ENCODE results near the gene SPRR3.
A peak's percentile ranks its signal among the peaks of the same experiment; 100 is the strongest.
"Not testable (repeated sequence)": the region's sequence is repeated elsewhere in the genome, so short reads cannot be mapped to it uniquely, and the experiment has no call there.

SPRR3 gene

DNA sequence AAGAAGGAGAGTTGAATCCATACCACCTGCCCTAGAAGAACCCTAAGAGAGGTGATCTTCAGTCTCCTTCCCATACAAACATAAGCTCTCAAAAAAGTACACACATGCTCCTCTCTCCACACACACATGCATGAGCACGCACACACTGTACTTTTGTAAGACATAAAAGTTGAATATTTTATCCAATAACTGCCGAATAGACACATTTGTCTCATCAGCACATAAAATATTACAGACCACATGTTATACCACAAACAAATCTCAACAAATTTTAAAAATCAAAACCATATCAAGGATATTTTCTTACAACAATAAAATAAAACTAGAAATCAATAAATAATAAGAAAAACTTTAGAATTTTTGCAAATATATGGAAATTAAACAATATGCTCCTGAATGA lies 15.0 kb upstream of the SPRR3 start:
- peak; percentile 93 for FAIRE-seq

- FAIRE-seq = no peak
Observed at GRCh38 chr1:152993186-152993585, 8.4 kb upstream of the SPRR3 start.

DNA sequence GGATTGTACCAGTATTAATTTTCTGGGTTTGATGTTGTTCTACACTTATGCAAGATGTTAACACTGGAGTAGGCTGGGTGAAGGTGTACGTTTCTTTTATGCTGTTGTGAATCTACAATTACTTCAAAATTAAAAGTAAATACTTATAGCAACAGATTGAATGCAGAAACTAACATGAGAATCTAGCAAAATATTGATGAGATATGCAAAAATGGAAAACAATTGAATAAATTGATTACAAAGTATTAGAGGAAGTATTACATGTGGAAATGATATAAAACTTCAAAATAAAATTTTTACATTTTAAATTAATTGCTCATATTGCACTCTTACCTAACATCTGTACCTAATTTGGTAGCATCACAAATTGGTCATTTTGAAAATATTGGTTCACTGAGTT lies 5.7 kb upstream of the SPRR3 start:
- peak; percentile 50 for FAIRE-seq

- FAIRE-seq = no peak
Observed at GRCh38 chr1:152996633-152997400, 4.7 kb upstream of the SPRR3 start.

- FAIRE-seq = no peak
Observed at GRCh38 chr1:152997901-152998300, 3.6 kb upstream of the SPRR3 start.

DNA sequence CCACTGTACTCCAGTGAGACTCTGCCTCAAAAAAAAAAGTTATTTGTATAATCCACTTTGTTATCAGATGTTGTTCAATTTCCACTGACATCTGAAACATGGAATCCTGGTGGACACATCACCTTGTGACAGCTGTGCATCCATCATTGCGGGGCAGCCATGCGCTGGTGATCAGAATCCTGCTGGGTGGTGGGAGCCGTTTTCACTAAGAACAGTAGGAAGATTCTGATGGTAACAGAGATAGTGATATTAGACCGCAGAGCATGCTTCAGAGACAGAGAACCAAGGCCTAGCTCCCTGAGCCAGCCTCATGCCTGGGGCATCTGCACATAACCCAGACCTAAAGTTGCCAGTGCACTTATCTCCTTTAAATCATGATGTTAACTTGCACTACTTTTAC lies 3.1 kb upstream of the SPRR3 start:
- FAIRE-seq = no peak

DNA sequence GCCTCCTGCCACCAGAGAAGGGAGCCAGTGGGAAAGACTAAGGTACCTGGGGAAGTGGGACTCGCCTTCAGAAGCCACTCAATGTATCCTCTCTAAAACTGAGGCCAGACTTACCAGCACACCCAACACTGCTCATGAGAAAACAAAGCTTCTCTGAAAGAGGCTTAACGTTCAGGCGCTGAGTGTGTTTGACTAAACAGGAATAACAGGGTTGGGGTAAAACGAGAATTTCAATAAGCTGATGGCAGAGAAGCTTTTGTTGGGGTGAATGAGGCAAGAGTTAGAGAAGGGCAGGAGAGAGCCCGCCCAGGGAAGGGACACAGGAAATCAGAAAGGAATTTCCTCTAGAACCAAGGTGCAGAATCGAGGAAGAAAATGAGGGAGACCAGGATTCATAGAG lies 1.7 kb upstream of the SPRR3 start:
- FAIRE-seq = no peak

DNA sequence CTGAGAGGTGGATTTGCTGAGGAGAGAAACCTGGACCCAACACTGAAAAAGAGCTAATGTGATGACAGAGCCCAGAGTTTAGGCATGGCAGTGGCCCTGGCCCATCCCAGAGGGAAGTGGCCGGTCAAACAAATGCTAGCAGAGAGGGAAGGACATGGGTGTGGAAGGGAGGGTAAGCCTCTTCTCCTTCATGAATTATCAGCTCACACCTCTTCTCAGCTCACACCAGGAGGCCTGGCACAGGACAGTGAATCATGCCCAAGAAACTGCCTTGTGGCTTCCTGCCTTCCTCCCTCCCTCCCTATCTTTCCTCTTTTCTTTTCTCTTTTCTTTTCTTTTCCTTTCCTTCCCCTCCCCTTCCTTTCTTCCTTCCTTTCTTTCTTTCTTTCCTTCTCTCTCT lies 1.3 kb upstream of the SPRR3 start:
- no peak for FAIRE-seq

DNA sequence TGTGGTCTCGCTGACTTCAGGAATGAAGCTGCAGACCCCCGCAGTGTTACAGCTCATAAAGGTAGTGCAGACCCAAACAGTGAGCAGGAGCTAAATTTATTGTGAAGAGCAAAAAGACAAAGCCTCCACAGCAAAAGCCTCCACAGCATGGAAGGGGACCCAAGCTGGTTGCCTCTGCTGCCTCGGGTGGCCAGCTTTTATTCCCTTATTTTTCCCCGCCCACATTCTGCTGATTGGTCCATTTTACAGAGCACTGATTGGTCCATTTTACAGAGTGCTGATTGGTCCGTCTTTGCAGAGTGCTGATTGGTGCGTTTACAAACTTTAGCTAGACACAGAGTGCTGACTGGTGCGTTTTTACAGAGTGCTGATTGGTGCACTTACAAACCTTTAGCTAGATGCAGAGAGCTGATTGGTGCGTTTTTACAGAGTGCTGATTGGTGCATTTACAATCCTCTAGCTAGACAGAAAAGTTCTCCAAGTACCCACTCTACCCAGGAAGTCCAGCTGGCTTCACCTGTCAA lies 9.7 kb downstream of the SPRR3 start:
- not testable (repeated sequence) for FAIRE-seq

GRCh38 chr1:153021829-153022228 lies 20.3 kb downstream of the SPRR3 start:
- FAIRE-seq = not testable (repeated sequence)

- not testable (repeated sequence) for FAIRE-seq
Observed at GRCh38 chr1:153022340-153022739, 20.8 kb downstream of the SPRR3 start.

GRCh38 chr1:153023109-153023508 lies 21.6 kb downstream of the SPRR3 start:
- FAIRE-seq = no peak

DNA sequence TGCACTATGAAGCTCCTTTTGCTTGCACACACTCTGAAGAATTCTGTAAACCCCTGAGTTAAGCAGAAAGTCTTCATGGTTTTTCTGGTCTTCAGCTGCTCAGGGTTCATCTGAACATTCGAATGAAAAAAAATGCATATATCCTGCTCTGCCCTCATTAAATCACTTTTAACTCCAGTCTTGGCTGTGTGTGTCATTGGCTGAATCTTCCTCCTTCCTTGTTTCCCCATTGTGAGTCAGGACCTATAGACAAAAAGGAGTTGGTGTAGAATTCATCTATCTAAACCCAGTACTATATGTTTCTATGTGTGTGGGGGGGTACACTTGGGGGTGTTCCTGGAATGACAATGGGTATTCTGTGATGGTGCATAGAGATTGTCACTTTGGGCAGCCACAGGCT lies 22.9 kb downstream of the SPRR3 start:
- FAIRE-seq = no peak

DNA sequence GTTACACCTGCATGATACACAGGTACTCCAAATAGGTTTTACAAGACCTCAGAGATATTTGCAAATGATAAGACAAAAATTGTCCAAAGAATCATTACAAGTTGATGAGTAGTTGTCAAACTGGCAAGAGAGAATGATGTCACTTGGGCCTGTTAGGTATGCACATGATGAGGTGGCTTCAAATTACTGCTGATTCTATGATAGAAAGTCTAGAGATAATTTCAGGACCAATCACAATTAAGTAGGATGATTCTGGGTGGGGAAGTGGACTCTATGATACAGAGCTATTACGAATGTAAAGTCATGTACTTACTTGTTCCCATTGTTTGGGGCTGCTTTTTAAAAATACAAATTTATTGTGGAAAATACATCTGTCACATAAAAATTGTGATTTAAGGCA lies 24.2 kb downstream of the SPRR3 start:
- FAIRE-seq = no peak

GRCh38 chr1:153028766-153029165 lies 27.2 kb downstream of the SPRR3 start:
- FAIRE-seq = no peak

DNA sequence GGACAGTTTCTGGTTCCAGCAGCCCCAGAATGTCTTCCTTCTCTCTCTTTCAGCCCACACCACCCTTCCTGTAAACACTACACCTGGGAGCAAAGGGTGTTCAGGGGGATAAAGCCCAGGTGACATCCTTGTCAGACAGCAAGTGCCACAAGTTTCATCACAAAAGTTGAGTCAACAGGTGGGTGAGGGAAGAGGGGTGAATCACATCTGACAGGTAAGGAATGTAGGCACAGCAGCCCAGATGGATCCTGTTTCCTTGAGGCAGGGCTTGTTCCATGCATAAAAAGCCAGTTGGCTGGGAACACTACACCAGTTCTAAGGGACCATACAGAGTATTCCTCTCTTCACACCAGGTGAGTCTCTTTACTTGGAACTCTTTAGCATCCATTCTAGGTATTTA lies 29.3 kb downstream of the SPRR3 start, which contains the start of gene SPRR1B:
SPRR1B (plus strand) TSS at position 309 of the 400 bp plus-strand sequence. CDS start 1,143 bp downstream, outside the sequence.
- no peak for FAIRE-seq

DNA sequence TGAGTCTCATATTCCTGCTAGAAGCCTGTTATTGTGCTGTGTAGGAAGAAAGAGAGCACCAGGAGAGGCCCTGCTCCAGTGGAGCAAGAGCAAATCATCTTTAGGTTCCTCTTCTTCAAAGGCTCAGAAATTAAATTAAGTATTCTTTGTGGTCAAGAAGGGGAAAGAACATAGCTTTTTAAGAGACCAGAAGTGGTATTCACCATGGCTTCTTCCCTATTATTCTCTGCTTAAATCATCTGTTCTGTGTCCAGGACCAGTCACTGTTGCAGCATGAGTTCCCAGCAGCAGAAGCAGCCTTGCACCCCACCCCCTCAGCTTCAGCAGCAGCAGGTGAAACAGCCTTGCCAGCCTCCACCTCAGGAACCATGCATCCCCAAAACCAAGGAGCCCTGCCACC lies 30.5 kb downstream of the SPRR3 start:
- FAIRE-seq = no peak

DNA sequence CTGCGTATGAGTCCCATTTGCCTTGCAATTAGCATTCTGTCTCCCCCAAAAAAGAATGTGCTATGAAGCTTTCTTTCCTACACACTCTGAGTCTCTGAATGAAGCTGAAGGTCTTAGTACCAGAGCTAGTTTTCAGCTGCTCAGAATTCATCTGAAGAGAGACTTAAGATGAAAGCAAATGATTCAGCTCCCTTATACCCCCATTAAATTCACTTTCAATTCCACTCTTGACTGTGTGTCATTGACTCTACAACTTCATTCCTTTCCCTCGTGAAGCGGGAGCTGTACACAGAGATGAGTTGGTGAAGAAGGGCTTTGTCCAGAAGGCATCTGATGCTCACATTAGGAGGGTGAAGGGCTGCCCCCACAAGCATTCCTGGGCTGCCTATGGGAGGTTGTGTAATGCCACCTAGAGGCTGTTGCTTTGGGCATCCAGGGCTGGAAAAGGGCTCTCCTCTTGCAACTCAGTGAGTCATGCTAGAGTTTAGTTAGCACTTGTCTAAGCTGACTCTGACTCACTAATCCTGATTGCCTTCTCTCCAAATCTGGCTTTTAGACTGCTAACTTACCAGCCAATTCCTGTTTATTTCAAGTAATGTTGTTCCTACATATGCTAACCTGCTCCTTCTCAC lies 31.2 kb downstream of the SPRR3 start:
- FAIRE-seq = no peak

DNA sequence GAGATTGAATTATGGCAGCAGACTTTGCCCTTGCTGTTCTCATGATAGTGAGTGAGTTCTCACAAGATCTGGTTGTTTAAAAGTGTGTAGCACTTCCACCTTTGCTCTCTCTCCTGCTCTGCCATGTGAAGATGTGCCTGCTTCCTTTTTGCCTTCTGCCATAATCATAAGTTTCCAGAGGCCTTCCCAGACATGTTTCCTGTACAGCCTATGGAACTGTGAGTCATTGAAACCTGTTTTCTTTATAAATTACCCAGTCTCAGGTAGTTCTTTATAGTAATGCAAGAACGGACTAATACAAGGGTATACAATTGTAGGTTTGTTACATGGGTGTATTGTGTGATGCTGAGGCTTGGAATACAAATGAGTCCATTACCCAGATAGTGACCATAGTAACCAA lies 33.7 kb downstream of the SPRR3 start:
- no peak for FAIRE-seq

GRCh38 chr1:153040950-153041631 lies 39.5 kb downstream of the SPRR3 start, which contains the start of gene SPRR2D:
TSS of gene SPRR2D (minus strand) at chr1:153041120. CDS start at chr1:153040346, 774 bp downstream.
- FAIRE-seq = no peak

GRCh38 chr1:153049211-153049610 lies 47.7 kb downstream of the SPRR3 start:
- FAIRE-seq = no peak
